Common myeloid progenitor, CD34-positive (primary cell): Measurements from ENCODE around the gene SNIP1.

Experiments
- CTCF ChIA-PET: fragments of 350-600 bp; sonication (Branson Sonifier 250); formaldehyde crosslinking; loops from one replicate; lab custom pipeline; 2021; ENCODE audit warnings: antibody characterized with exemption; lab: Charles Lee
- POLR2A ChIA-PET: fragments of 350-600 bp; sonication (Branson Sonifier 250); formaldehyde crosslinking; loops from one replicate; lab custom pipeline; 2021; ENCODE audit warnings: antibody characterized with exemption; lab: Charles Lee
- DNase-seq, 3 donors: peaks; one replicate each; pipeline versions ENCODE4 v3.0.0 to v3.0.0-alpha.2; 2013
- H3K27ac ChIP-seq, 2 experiments: 1 replicate in 1 of 2; 2 replicates in 1 of 2; pipeline ENCODE4 v1.7.0; 2013; ENCODE audit warnings: inconsistent platforms in 2 of 2, low read length in 2 of 2, mild to moderate bottlenecking in 2 of 2, low read depth in 1 of 2, moderate library complexity in 1 of 2; ENCODE audit not compliant: severe bottlenecking in 2 of 2, insufficient read depth in 1 of 2, poor library complexity in 1 of 2
- H3K27me3 ChIP-seq, 5 experiments: replicated peaks in 2 of 5; 1 replicate in 3 of 5; 2 replicates in 2 of 5; pipeline versions ENCODE4 v1.6.1 to v1.7.0; 2013; ENCODE audit warnings: low read length in 4 of 5, mild to moderate bottlenecking in 2 of 5, moderate library complexity in 2 of 5, inconsistent platforms in 1 of 5; ENCODE audit not compliant: insufficient read depth in 5 of 5, control insufficient read depth in 4 of 5
- H3K36me3 ChIP-seq, 4 experiments: 1 replicate in 2 of 4; 2 replicates in 2 of 4; pipeline versions ENCODE4 v1.6.1 to v1.7.0; 2013; ENCODE audit warnings: low read length in 3 of 4, control low read depth in 1 of 4, mild to moderate bottlenecking in 1 of 4; ENCODE audit not compliant: control insufficient read depth in 4 of 4, insufficient read depth in 4 of 4
- H3K4me1 ChIP-seq, 4 experiments: 1 replicate in 3 of 4; 2 replicates in 1 of 4; pipeline versions ENCODE4 v1.6.1 to v1.7.1; 2013; ENCODE audit warnings: low read length in 3 of 4, mild to moderate bottlenecking in 3 of 4, control low read depth in 1 of 4, inconsistent platforms in 1 of 4, moderate library complexity in 1 of 4; ENCODE audit not compliant: control insufficient read depth in 4 of 4, insufficient read depth in 4 of 4; ENCODE audit errors: control extremely low read depth in 1 of 4
- H3K4me3 ChIP-seq, 7 experiments: 1 replicate in 4 of 7; 2 replicates in 3 of 7; pipeline versions ENCODE4 v1.5.1 to v1.7.0; 2013; ENCODE audit warnings: mild to moderate bottlenecking in 7 of 7, low read length in 6 of 7, moderate library complexity in 6 of 7, inconsistent platforms in 2 of 7, low read depth in 2 of 7, control low read depth in 1 of 7; ENCODE audit not compliant: insufficient read depth in 4 of 7, control insufficient read depth in 1 of 7; ENCODE audit errors: extremely low read depth in 1 of 7
- H3K9me3 ChIP-seq, 5 experiments: 1 replicate in 4 of 5; 2 replicates in 1 of 5; pipeline versions ENCODE4 v1.6.1 to v1.7.1; 2013; ENCODE audit warnings: low read length in 4 of 5, mild to moderate bottlenecking in 2 of 5, inconsistent platforms in 1 of 5, low read depth in 1 of 5, moderate library complexity in 1 of 5; ENCODE audit not compliant: control insufficient read depth in 4 of 5, insufficient read depth in 2 of 5; ENCODE audit errors: control extremely low read depth in 1 of 5
- WGBS: methylation state at CpG from one replicate; pipeline ENCODE4 v1.1.5; 2013; ENCODE audit not compliant: insufficient coverage; 5-methylcytosine and 5-hydroxymethylcytosine counted together

The SNIP1 gene

DNA sequence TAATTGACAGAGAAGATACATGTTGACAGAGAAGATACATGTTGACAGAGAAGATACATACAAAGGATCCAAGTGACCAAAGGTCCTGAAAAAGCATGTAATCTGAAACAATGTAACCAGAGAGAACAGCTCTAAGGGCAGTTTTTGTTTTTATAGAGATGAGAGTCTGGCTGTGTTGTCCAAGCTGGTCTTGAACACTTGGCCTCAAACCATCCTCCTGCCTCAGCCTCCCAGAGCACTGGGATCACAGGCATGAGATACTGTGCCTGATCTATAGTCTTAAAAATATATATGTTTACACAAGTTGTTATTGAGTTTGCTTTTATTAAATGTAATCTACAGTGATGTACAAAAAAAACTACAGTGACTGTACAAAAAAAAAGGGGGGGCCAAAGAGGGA is 52.0 kb downstream of the SNIP1 start:
- no peaks in the 10 kb centered on the region for H3K9me3 ChIP-seq
- no peaks in the 10 kb centered on the region for H3K4me1 ChIP-seq
- ChIA-PET POLR2A (no interaction called here), CTCF (interaction anchor here (1.5 kb wide), 1 partner anchor 14 kb away, joined by 4 read pairs; no protein-coding TSS in a partner anchor)
- H3K36me3 ChIP-seq = peaks cover 16 to 65% (median 50%) of the 10 kb centered on the region in 4 experiments
- H3K27ac ChIP-seq = no peak overlapping the region
- no peaks in the 10 kb centered on the region for H3K27me3 ChIP-seq
- no peak overlapping the region for H3K4me3 ChIP-seq
- DNase-seq = no peak

DNA sequence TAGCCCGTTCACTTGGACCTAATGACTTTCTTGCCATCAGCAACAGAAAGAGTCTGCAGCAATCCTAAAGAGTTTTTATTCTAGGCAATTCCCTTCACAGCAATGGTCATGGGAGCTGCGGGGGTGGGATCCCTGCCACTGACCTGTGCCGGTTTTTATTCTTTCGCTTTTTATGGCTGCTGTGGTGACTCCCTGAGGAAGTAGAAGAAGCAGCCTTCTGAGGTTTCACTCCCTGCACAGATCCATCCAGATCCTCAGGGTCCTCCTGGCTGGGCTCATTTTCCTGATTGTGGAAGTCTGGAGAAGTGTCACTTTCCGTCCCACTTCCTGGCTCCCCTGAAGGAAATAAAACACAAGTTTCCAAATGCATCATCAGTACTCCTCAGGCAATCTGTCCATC is 52.4 kb downstream of the SNIP1 start:
- H3K4me1 ChIP-seq = no peaks in the 10 kb centered on the region
- ChIA-PET CTCF (interaction anchor here (1.5 kb wide), 1 partner anchor 14 kb away, joined by 4 read pairs; no protein-coding TSS in a partner anchor), POLR2A (no interaction called here)

DNA sequence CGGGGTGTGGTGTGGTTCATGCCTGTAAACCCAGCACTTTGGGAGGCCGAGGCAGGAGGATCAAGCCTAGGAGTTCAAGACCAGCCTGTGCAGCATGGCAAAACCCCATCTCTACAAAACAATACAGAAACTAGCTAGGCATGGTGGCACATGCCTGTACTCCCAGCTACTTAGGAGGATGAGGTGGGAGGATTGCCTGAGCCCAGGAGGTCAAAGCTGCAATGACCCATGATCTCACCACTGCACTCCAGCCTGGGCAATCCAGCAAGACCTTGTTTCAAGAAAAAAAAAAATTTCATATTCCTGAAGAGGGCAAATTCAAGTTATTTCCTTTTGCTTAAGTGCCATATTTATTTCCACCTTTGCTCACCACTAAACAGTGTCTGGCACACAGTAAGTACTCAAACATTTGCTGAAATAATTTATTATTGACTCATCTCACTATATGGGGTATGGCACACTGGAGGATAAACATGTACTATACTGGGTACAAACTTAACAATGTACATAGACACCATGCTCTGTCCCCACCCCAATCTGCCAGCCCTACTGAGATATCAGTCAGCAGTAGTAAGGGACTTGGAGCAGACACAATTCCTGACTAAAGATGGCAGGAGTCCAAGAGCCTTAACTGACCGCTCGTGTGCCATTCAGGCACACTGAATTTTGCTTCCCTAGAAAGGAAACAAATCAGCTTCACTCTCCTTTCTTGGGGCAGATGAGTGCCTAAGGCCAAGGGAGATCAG is 55.0 kb downstream of the SNIP1 start:
- WGBS = 100% methylated on average over 2 of the region's 4 CpGs
- POLR2A ChIA-PET = no interaction called here

More for the DNA sequence above, 52.4 kb downstream of the SNIP1 start:
- Histone ChIP-seq H3K4me3 (no peak overlapping the region), H3K9me3 (no peaks in the 10 kb centered on the region), H3K27me3 (no peaks in the 10 kb centered on the region), H3K27ac (no peak overlapping the region), H3K36me3 (peaks cover 16 to 64% (median 47%) of the 10 kb centered on the region in 4 experiments)
- 100% methylated on average over 4 of the region's 5 CpGs for WGBS
- no peak for DNase-seq

DNA sequence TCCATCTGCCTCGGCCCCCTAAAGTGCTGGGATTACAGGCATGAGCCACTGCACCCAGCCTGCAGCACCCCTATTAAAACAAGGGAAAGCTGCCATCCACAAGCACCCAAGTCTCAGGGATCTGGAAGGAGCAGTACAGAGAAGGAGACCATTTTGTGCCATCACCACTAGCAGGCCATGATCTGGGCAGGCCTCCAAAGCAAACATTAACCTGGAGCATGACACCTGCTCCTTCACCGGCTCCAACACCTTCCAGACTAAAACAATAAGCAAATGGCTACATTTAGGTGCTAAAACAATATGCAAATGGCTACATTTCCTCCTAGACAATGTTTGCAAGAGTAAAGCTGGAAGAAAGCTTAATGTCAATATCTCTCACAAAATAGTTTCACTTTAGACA is 56.3 kb downstream of the SNIP1 start:
- Histone ChIP-seq H3K4me3 (no peak overlapping the region), H3K36me3 (peaks cover 17 to 61% (median 40%) of the 10 kb centered on the region in 4 experiments), H3K27ac (no peak overlapping the region), H3K27me3 (no peaks in the 10 kb centered on the region), H3K4me1 (no peaks in the 10 kb centered on the region), H3K9me3 (no peaks in the 10 kb centered on the region)
- WGBS = 100% methylated on average over 1 of the region's 2 CpGs
- no peak for DNase-seq
- POLR2A ChIA-PET = no interaction called here
- CTCF ChIA-PET = interaction anchor here (0.7 to 17.2 kb wide), 3 partner anchors 16 to 89 kb away, joined by 3 to 243 read pairs (median 13); partner anchors contain the start of gene MEAF6

More for the DNA sequence above, 55.0 kb downstream of the SNIP1 start:
- Histone ChIP-seq H3K27me3 (no peaks in the 10 kb centered on the region), H3K27ac (peak overlapping the region in 1 of 2 experiments; percentile 12), H3K4me3 (no peak overlapping the region), H3K4me1 (no peaks in the 10 kb centered on the region), H3K36me3 (peaks cover 14 to 62% (median 44%) of the 10 kb centered on the region in 4 experiments), H3K9me3 (no peaks in the 10 kb centered on the region)
- CTCF ChIA-PET = interaction anchor here (0.7 to 17.2 kb wide), 7 partner anchors 8 to 1358 kb away, joined by 3 to 243 read pairs (median 4); partner anchors contain the start of gene MEAF6
- no peak for DNase-seq

DNA sequence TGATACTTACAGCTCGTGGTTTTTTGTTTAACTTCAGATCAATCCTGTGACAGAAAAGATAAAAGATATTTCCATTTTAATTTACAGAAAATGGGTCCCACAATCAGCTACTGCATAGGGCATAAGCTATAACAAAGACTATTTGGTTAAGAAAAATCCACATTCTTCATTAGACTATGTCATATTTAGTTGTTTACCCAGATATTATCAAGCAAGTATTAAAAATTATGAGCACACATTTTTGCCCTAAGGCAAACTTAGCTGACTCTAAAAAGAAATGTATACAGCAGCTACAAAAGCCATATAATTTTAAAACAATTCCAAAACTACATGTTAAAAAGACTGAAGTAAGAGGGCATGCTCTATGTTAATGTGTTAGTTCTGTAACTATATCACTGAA is 58.2 kb downstream of the SNIP1 start:
- no peaks in the 10 kb centered on the region for H3K9me3 ChIP-seq

DNA sequence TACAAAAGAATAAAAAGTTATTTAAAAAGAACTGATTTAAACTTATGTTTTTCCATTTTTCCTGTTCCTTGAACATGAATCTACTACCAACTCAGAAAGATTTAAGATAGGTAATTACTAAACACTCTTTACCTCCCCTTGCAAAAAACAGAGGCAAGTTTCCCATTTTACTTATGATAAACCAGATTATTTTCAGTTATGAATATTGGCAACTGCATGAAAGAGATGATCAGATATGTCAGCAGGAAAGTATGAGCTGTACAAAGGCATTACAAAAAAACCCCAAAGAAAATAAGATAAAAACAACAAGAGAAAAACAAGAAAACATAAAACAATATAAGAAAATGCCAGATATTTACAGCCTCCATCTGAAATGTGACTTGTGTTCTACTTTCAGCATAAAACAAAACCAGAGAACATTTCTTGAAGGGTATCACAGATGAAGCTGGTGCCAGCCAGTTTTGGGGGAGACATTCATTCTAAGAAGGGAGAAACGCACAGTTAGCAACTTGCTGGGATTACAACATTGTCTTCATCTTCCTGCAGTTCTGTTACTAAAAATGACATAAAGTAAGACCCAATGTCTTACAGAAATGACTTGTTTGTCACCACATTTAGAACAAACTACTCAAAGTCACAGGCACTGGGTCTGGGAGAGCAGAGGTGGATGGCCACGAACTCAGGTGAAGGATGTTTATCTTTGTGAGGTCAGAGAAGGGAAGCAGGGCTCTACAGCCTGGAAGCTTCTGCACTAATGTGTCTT is 60.6 kb downstream of the SNIP1 start:
- DNase-seq = no peak
- Histone ChIP-seq H3K9me3 (no peaks in the 10 kb centered on the region), H3K36me3 (peaks cover 4 to 58% (median 31%) of the 10 kb centered on the region in 4 experiments), H3K27ac (no peak overlapping the region), H3K4me3 (no peak overlapping the region), H3K27me3 (no peaks in the 10 kb centered on the region), H3K4me1 (no peaks in the 10 kb centered on the region)
- ChIA-PET POLR2A (no interaction called here), CTCF (interaction anchor here (0.8 to 17.2 kb wide), 3 partner anchors 8 to 40 kb away, joined by 3 to 243 read pairs (median 7); no protein-coding TSS in a partner anchor)
- WGBS = 100% methylated on average over 1 of the region's 2 CpGs

More for the DNA sequence above, 58.2 kb downstream of the SNIP1 start:
- H3K4me1 ChIP-seq = no peaks in the 10 kb centered on the region
- H3K27me3 ChIP-seq = no peaks in the 10 kb centered on the region
- ChIA-PET POLR2A (no interaction called here), CTCF (interaction anchor here (1.0 to 17.2 kb wide), 8 partner anchors 9 to 42 kb away, joined by 3 to 243 read pairs (median 4); no protein-coding TSS in a partner anchor)
- no peak for DNase-seq
- H3K36me3 ChIP-seq = peaks cover 13 to 58% (median 30%) of the 10 kb centered on the region in 4 experiments
- no CpG with 5 or more reads among the region's 1 CpG for WGBS
- no peak overlapping the region for H3K27ac ChIP-seq
- H3K4me3 ChIP-seq = no peak overlapping the region
